Hepatocyte (in vitro differentiated cells): Measurements from ENCODE around the gene NADK2. TPM values are rescaled to one million over a fixed set of nuclear protein-coding genes. Genes with fewer than 3 reads are reported as not detected.
A peak's percentile ranks its signal among the peaks of the same experiment; 100 is the strongest.
"Not testable (repeated sequence)": the region's sequence is repeated elsewhere in the genome, so short reads cannot be mapped to it uniquely, and the experiment has no call there.

Experiments used
- DNase-seq: peaks from one replicate; pipeline ENCODE4 v3.0.0-alpha.2; 2016; ENCODE audit warnings: low spot score
- H2AFZ ChIP-seq: fragments of 200-600 bp; sonication (generic); 2 replicates; pipeline ENCODE4 v1.6.0; 2016; ENCODE audit warnings: antibody characterized with exemption, mild to moderate bottlenecking
- H3K27ac ChIP-seq: fragments of 200-600 bp; sonication (generic); 2 replicates; pipeline ENCODE4 v1.5.1; 2016; ENCODE audit warnings: mild to moderate bottlenecking
- H3K27me3 ChIP-seq: fragments of 200-600 bp; sonication (generic); 2 replicates; pipeline ENCODE4 v1.6.1; 2016
- H3K36me3 ChIP-seq: fragments of 200-600 bp; sonication (generic); replicated peaks from 2 replicates; pipeline ENCODE4 v1.5.1; 2016; ENCODE audit warnings: low read depth; ENCODE audit not compliant: insufficient read depth
- H3K4me1 ChIP-seq: fragments of 200-600 bp; sonication (generic); 2 replicates; pipeline ENCODE4 v1.5.1; 2016; ENCODE audit warnings: mild to moderate bottlenecking, moderate library complexity; ENCODE audit not compliant: insufficient read depth
- H3K4me2 ChIP-seq: fragments of 200-600 bp; sonication (generic); 2 replicates; pipeline ENCODE4 v1.6.0; 2016
- H3K4me3 ChIP-seq: fragments of 200-600 bp; sonication (generic); 2 replicates; pipeline ENCODE4 v1.5.1; 2016; ENCODE audit warnings: mild to moderate bottlenecking
- H3K79me2 ChIP-seq: fragments of 200-600 bp; sonication (generic); 2 replicates; pipeline ENCODE4 v1.6.0; 2017; ENCODE audit warnings: mild to moderate bottlenecking
- H3K9me2 ChIP-seq: fragments of 200-600 bp; sonication (generic); replicated peaks from 2 replicates; pipeline ENCODE4 v1.6.0; 2017; ENCODE audit warnings: mild to moderate bottlenecking; ENCODE audit not compliant: insufficient read depth
- H3K9me3 ChIP-seq: fragments of 200-600 bp; sonication (generic); 2 replicates; pipeline ENCODE4 v1.5.1; 2016; ENCODE audit warnings: low read depth, mild to moderate bottlenecking
- H4K20me1 ChIP-seq: fragments of 200-600 bp; sonication (generic); 2 replicates; pipeline ENCODE4 v1.6.0; 2016; ENCODE audit warnings: mild to moderate bottlenecking; ENCODE audit not compliant: insufficient read depth, poor library complexity, severe bottlenecking
- CTCF ChIP-seq: fragments of 200-600 bp; sonication (generic); IDR thresholded peaks from 2 replicates; pipeline ENCODE4 v1.5.1; 2016; ENCODE audit warnings: antibody characterized with exemption, mild to moderate bottlenecking; ENCODE audit not compliant: poor library complexity
- EZH2 ChIP-seq: fragments of 200-600 bp; sonication (generic); IDR thresholded peaks from 2 replicates; pipeline ENCODE4 v1.6.1; 2016; ENCODE audit warnings: antibody characterized with exemption, mild to moderate bottlenecking, borderline replicate concordance
- EZH2phosphoT487 ChIP-seq: fragments of 200-600 bp; sonication (generic); IDR thresholded peaks from one replicate; pipeline ENCODE4 v1.6.1; 2018; ENCODE audit warnings: antibody characterized with exemption, mild to moderate bottlenecking, low read depth, moderate library complexity; ENCODE audit not compliant: unreplicated experiment, severe bottlenecking
- WGBS: methylation state at CpG from one replicate; pipeline ENCODE4 v1.1.6; 2016; ENCODE audit warnings: low lambda C conversion rate; ENCODE audit errors: missing lambda C conversion rate; 5-methylcytosine and 5-hydroxymethylcytosine counted together
- polyA plus RNA-seq: library from polyadenylated mRNA; unstranded; fragments of >200 nt; fragmentation: Nextera tagmentation; extraction: Ambion mirVana; gene quantifications from 2 replicates; pipeline ENCODE4 v1.2.1, GENCODE V29; 2016
- total RNA-seq: library from RNA; depleted of rRNA; stranded (reverse); fragments of >200 nt; gene quantifications from 2 replicates; pipeline ENCODE4 v1.2.3, GENCODE V29; 2014

Gene NADK2
- total RNA-seq (83.0 and 102 TPM in 2 replicates), polyA plus RNA-seq (33.8 and 43.1 TPM in 2 replicates)

DNA sequence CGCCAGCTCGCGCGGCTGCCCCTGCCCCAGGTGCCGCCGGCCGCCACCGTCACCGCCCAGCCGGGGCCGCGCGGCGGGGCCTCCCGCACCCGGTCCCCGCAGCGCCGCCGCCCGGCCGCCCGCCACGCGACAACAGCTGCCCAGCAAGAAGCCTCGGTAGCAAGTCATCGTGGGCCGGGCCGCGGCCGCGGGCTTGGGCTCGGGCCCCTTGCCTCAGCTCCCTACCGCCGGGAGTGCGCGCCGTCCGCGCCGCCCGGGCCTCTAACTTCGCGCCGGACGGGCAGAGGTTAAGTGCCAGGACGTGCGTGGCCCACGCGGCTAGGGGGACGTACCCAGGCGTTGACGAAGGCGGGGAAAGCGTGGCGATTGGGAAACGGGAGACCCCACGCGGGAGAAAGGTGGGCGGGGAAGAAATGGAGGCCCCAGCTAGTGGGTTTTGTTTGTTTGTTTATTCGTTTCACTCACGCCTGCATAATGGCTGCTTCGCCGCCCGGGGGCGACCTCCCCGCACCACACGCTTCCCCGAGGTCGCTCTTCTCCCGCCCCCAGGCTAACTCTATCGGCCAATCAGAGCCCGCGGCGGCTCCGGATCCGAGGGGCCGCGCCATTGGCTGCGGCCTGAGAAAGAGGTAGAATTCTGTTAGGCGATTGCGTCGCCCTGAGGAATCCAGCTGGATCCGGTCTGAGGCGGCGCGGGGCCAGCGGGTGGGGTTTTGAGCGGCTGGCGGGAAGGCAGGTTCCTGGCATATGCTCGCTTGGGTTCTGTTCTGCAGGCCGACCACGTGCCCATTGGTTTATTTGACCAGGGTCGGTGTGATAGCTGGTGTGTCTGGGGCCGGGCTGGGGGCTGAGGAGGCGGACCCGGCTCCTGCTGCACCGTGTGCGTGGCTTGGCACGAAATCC is at the start of gene NADK2:
TSS of gene NADK2 (minus strand) at position 295 of the 903 bp plus-strand sequence. CDS start at position 168, 127 bp downstream.
- peak within 1 kb of the TSS; percentile 58 for H3K4me3 ChIP-seq
- H2AFZ ChIP-seq: peak within 1 kb of the TSS; percentile 76
- H3K9me3 ChIP-seq: no peaks in the 10 kb centered on the region
- no peaks in the 10 kb centered on the region for H3K36me3 ChIP-seq
- H3K4me2 ChIP-seq: peak within 1 kb of the TSS; percentile 80
- H3K9me2 ChIP-seq: no peaks in the 10 kb centered on the region
- no peaks in the 10 kb centered on the region for H3K27me3 ChIP-seq
- peak; percentile 73 for TF ChIP-seq CTCF
- no peak for TF ChIP-seq EZH2
- no peak for TF ChIP-seq EZH2phosphoT487
- peak; percentile 99 for DNase-seq
- peak within 1 kb of the TSS; percentile 99 for H3K27ac ChIP-seq
- H3K4me1 ChIP-seq: peaks cover 39% of the 10 kb centered on the region
- peaks cover 38% of the 10 kb centered on the region for H3K79me2 ChIP-seq
- H4K20me1 ChIP-seq: no peaks in the 10 kb centered on the region
- WGBS: 2% methylated on average over 74 of the region's 100 CpGs

DNA sequence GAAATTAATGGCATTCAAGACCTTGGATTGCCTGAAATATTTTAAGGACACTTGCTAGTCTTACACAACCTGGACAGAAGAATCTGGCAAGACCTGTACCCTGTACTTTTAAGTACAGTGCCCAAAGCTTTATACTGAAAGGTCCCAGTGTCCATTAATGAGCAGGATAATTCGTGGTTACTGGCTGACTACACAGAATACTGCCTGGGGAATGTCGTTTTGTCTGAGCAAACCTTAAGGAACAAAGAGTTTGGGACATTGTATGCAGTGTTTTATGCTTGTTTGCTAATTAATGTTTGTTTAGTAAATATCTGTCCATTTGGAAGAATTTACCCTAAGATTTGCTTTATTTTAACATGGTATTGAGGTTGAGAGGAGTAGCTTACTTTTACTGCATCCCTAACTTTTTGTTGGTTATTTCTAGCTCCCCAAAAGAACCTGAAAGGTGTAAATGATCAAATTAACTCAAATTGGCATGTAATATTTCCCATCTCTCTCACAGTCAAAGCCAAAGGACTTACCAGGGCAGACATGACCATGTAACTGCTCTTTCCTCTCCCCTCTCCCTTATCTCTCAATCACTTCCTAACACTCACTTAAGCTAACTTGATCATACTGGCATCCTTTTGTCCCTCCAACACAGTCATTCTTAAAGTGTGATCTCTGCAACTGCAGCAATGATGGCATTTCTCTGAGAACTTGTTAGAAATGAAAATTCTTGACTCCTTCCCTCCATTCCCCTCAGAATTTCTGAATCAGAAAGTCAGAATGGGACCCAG is 44.3 kb upstream of the NADK2 start:
- DNase-seq: no peak
- H3K9me2 ChIP-seq: no peaks in the 10 kb centered on the region
- no peaks in the 10 kb centered on the region for H3K27me3 ChIP-seq
- H3K4me2 ChIP-seq: no peak overlapping the region
- no peak overlapping the region for H2AFZ ChIP-seq
- no peak overlapping the region for H3K4me3 ChIP-seq
- H3K9me3 ChIP-seq: no peaks in the 10 kb centered on the region
- no peak for TF ChIP-seq EZH2
- TF ChIP-seq CTCF: no peak
- TF ChIP-seq EZH2phosphoT487: no peak
- no peaks in the 10 kb centered on the region for H3K4me1 ChIP-seq
- 36% methylated on average over 2 of the region's 2 CpGs for WGBS
- no peaks in the 10 kb centered on the region for H3K79me2 ChIP-seq
- H4K20me1 ChIP-seq: no peaks in the 10 kb centered on the region
- no peaks in the 10 kb centered on the region for H3K36me3 ChIP-seq
- no peak overlapping the region for H3K27ac ChIP-seq

GRCh38 chr5:36283775-36284174 is 42.0 kb upstream of the NADK2 start:
- 97% methylated on average over 3 of the region's 3 CpGs for WGBS

DNA sequence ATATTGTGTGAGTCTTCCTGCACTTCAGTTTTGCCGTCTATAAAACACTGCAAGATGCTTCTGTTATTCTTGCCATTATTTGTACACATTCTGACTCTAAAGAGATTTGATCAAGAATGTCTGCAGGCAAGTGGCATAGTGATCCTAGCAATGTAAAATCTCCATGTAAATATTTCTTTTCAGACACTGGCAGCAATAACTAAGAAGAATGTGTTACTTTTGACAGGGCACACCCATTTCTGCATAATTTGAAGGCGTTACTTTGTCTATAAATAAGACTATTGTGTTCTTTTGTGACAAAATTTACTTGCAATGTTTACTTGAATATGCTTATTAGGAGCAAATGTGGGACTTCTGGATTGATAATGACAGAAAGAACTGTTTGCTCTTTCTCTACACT is 39.9 kb upstream of the NADK2 start:
- Histone ChIP-seq H3K4me2 (no peak overlapping the region), H3K79me2 (no peaks in the 10 kb centered on the region), H3K9me3 (no peaks in the 10 kb centered on the region), H3K36me3 (no peaks in the 10 kb centered on the region), H4K20me1 (no peaks in the 10 kb centered on the region), H3K27ac (no peak overlapping the region), H3K9me2 (no peaks in the 10 kb centered on the region), H3K27me3 (no peaks in the 10 kb centered on the region), H3K4me1 (no peaks in the 10 kb centered on the region), H3K4me3 (no peak overlapping the region), H2AFZ (no peak overlapping the region)
- 83% methylated on average over 2 of the region's 2 CpGs for WGBS
- TF ChIP-seq EZH2 (no peak), CTCF (no peak), EZH2phosphoT487 (no peak)
- no peak for DNase-seq

More at GRCh38 chr5:36283775-36284174, 42.0 kb upstream of the NADK2 start:
- H3K4me3 ChIP-seq, H3K27me3 ChIP-seq, H3K9me3 ChIP-seq, DNase-seq, H3K27ac ChIP-seq, H3K9me2 ChIP-seq, H3K79me2 ChIP-seq, H4K20me1 ChIP-seq, H3K36me3 ChIP-seq, H3K4me1 ChIP-seq, H2AFZ ChIP-seq, H3K4me2 ChIP-seq: not testable (repeated sequence)
